K562 (cell line): ENCODE measurements around the gene LYPD5. TPM values are rescaled to one million over a fixed set of nuclear protein-coding genes. Genes with fewer than 3 reads are reported as not detected.

Source experiments
- ATF7 ChIP-seq: fragments of 450-650 bp; IDR thresholded peaks from 2 replicates; pipeline ENCODE4 v1.7.1; 2014; ENCODE audit warnings: mild to moderate bottlenecking, moderate library complexity
- CREM ChIP-seq: IDR thresholded peaks from 2 replicates; pipeline ENCODE4 v1.6.1; 2014; ENCODE audit warnings: antibody characterized with exemption, low read depth
- EP400 ChIP-seq: fragments of 450-650 bp; IDR thresholded peaks from 2 replicates; pipeline ENCODE4 v1.6.1; 2017; ENCODE audit warnings: antibody characterized with exemption, mild to moderate bottlenecking, moderate library complexity
- HDAC8 ChIP-seq: fragments of 450-650 bp; IDR thresholded peaks from 2 replicates; pipeline ENCODE4 v1.6.1; 2016; ENCODE audit warnings: mild to moderate bottlenecking, missing genetic modification characterization, moderate library complexity, missing compliant biosample characterization
- SMAD1 ChIP-seq: fragments of 150-350 bp; IDR thresholded peaks from 2 replicates; pipeline ENCODE4 v1.6.1; 2014; ENCODE audit warnings: low read length, low read depth; ENCODE audit not compliant: partially characterized antibody
- SRSF9 ChIP-seq: fragments of 200-400 bp; formaldehyde crosslinking; IDR thresholded peaks from 2 replicates; pipeline ENCODE4 v1.6.1; 2017; ENCODE audit warnings: low read depth, low read length, borderline replicate concordance
- ZNF239 ChIP-seq: fragments of 250-450 bp; sonication (Bioruptor Pico); IDR thresholded peaks from 2 replicates; pipeline ENCODE4 v1.4.0; 2020; ENCODE audit warnings: mild to moderate bottlenecking
- ZNF408 ChIP-seq: fragments of 250-450 bp; sonication (Bioruptor Pico); IDR thresholded peaks from 2 replicates; pipeline ENCODE4 v1.4.0; 2020; ENCODE audit warnings: low read depth, mild to moderate bottlenecking, moderate library complexity
- polyA plus RNA-seq, 8 experiments: library from polyadenylated mRNA; depleted of rRNA in 4 of 8; stranded (reverse) in 5 of 8; unstranded in 3 of 8; fragments of >200 nt; fragmentation: Nextera tagmentation in 2 of 8; fragmentation: Illumina TruSeq in 1 of 8; extraction: Ambion mirVana in 2 of 8; extraction: Trizol in 1 of 8; gene quantifications; 2 replicates each; pipeline versions ENCODE4 v1.2.1 to v1.2.3, GENCODE V29; 2011 to 2014; ENCODE audit warnings: inconsistent platforms in 1 of 8, missing spikeins in 1 of 8
- total RNA-seq, 7 experiments: library from RNA; depleted of rRNA in 6 of 7; stranded (reverse); fragments of >200 nt in 6 of 7; fragmentation: Illumina TruSeq in 2 of 7; extraction: Trizol in 2 of 7; gene quantifications; 2 replicates each; pipeline versions ENCODE4 v1.2.1 to v1.2.3, GENCODE V29; 2011 to 2021; ENCODE audit warnings: low replicate concordance in 1 of 7
- TF ChIP-seq, protein P1 (sequence below): fragments of 200-600 bp; sonication (generic); IDR thresholded peaks from one replicate; pipeline ENCODE4 v1.6.1; 2012; ENCODE audit warnings: mild to moderate bottlenecking, low read depth, low read length, inconsistent platforms
- TF ChIP-seq, protein P2 (sequence below): IDR thresholded peaks from 2 replicates; pipeline ENCODE4 v1.6.1; 2011; ENCODE audit warnings: borderline replicate concordance, low read depth, mild to moderate bottlenecking, moderate library complexity, low read length; ENCODE audit not compliant: insufficient read depth, poor library complexity, severe bottlenecking
- TF ChIP-seq, protein P3 (sequence below): fragments of 150-350 bp; conservative IDR thresholded peaks from 2 replicates; pipeline ENCODE4 v1.6.1; 2014; ENCODE audit warnings: low read length

LYPD5 gene
- total and polyA plus RNA-seq, 9 of the 15 experiments (the other 6 are each of a cell fraction or from before 2014, with no cell fraction given): 0.03 to 0.22 (median 0.10) TPM; not detected in 3

DNA sequence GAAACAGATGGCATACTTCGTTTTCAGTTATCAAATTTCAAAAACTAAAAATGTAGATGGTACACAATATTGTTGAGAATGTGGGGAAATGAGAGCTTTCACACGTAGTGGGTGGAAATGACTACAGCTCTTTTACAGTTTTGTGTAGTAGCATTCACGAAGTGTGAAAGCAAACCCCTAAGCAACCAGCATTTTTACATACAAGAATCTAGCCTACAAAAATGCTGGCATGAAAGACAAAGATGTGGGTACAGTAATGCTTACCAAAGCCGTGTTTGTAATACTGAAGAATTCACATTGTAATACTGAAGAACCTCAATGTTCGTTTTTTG, 18.6 kb upstream of the LYPD5 start (continued):
- TF ChIP-seq, protein P1, sequence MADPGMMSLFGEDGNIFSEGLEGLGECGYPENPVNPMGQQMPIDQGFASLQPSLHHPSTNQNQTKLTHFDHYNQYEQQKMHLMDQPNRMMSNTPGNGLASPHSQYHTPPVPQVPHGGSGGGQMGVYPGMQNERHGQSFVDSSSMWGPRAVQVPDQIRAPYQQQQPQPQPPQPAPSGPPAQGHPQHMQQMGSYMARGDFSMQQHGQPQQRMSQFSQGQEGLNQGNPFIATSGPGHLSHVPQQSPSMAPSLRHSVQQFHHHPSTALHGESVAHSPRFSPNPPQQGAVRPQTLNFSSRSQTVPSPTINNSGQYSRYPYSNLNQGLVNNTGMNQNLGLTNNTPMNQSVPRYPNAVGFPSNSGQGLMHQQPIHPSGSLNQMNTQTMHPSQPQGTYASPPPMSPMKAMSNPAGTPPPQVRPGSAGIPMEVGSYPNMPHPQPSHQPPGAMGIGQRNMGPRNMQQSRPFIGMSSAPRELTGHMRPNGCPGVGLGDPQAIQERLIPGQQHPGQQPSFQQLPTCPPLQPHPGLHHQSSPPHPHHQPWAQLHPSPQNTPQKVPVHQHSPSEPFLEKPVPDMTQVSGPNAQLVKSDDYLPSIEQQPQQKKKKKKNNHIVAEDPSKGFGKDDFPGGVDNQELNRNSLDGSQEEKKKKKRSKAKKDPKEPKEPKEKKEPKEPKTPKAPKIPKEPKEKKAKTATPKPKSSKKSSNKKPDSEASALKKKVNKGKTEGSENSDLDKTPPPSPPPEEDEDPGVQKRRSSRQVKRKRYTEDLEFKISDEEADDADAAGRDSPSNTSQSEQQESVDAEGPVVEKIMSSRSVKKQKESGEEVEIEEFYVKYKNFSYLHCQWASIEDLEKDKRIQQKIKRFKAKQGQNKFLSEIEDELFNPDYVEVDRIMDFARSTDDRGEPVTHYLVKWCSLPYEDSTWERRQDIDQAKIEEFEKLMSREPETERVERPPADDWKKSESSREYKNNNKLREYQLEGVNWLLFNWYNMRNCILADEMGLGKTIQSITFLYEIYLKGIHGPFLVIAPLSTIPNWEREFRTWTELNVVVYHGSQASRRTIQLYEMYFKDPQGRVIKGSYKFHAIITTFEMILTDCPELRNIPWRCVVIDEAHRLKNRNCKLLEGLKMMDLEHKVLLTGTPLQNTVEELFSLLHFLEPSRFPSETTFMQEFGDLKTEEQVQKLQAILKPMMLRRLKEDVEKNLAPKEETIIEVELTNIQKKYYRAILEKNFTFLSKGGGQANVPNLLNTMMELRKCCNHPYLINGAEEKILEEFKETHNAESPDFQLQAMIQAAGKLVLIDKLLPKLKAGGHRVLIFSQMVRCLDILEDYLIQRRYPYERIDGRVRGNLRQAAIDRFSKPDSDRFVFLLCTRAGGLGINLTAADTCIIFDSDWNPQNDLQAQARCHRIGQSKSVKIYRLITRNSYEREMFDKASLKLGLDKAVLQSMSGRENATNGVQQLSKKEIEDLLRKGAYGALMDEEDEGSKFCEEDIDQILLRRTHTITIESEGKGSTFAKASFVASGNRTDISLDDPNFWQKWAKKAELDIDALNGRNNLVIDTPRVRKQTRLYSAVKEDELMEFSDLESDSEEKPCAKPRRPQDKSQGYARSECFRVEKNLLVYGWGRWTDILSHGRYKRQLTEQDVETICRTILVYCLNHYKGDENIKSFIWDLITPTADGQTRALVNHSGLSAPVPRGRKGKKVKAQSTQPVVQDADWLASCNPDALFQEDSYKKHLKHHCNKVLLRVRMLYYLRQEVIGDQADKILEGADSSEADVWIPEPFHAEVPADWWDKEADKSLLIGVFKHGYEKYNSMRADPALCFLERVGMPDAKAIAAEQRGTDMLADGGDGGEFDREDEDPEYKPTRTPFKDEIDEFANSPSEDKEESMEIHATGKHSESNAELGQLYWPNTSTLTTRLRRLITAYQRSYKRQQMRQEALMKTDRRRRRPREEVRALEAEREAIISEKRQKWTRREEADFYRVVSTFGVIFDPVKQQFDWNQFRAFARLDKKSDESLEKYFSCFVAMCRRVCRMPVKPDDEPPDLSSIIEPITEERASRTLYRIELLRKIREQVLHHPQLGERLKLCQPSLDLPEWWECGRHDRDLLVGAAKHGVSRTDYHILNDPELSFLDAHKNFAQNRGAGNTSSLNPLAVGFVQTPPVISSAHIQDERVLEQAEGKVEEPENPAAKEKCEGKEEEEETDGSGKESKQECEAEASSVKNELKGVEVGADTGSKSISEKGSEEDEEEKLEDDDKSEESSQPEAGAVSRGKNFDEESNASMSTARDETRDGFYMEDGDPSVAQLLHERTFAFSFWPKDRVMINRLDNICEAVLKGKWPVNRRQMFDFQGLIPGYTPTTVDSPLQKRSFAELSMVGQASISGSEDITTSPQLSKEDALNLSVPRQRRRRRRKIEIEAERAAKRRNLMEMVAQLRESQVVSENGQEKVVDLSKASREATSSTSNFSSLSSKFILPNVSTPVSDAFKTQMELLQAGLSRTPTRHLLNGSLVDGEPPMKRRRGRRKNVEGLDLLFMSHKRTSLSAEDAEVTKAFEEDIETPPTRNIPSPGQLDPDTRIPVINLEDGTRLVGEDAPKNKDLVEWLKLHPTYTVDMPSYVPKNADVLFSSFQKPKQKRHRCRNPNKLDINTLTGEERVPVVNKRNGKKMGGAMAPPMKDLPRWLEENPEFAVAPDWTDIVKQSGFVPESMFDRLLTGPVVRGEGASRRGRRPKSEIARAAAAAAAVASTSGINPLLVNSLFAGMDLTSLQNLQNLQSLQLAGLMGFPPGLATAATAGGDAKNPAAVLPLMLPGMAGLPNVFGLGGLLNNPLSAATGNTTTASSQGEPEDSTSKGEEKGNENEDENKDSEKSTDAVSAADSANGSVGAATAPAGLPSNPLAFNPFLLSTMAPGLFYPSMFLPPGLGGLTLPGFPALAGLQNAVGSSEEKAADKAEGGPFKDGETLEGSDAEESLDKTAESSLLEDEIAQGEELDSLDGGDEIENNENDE: no peak
- no peak for TF ChIP-seq CREM
- TF ChIP-seq, protein P2, sequence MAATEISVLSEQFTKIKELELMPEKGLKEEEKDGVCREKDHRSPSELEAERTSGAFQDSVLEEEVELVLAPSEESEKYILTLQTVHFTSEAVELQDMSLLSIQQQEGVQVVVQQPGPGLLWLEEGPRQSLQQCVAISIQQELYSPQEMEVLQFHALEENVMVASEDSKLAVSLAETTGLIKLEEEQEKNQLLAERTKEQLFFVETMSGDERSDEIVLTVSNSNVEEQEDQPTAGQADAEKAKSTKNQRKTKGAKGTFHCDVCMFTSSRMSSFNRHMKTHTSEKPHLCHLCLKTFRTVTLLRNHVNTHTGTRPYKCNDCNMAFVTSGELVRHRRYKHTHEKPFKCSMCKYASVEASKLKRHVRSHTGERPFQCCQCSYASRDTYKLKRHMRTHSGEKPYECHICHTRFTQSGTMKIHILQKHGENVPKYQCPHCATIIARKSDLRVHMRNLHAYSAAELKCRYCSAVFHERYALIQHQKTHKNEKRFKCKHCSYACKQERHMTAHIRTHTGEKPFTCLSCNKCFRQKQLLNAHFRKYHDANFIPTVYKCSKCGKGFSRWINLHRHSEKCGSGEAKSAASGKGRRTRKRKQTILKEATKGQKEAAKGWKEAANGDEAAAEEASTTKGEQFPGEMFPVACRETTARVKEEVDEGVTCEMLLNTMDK: no peak
- TF ChIP-seq, protein P3, sequence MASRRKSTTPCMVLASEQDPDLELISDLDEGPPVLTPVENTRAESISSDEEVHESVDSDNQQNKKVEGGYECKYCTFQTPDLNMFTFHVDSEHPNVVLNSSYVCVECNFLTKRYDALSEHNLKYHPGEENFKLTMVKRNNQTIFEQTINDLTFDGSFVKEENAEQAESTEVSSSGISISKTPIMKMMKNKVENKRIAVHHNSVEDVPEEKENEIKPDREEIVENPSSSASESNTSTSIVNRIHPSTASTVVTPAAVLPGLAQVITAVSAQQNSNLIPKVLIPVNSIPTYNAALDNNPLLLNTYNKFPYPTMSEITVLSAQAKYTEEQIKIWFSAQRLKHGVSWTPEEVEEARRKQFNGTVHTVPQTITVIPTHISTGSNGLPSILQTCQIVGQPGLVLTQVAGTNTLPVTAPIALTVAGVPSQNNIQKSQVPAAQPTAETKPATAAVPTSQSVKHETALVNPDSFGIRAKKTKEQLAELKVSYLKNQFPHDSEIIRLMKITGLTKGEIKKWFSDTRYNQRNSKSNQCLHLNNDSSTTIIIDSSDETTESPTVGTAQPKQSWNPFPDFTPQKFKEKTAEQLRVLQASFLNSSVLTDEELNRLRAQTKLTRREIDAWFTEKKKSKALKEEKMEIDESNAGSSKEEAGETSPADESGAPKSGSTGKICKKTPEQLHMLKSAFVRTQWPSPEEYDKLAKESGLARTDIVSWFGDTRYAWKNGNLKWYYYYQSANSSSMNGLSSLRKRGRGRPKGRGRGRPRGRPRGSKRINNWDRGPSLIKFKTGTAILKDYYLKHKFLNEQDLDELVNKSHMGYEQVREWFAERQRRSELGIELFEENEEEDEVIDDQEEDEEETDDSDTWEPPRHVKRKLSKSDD: no peak
- TF ChIP-seq SRSF9: no peak
- TF ChIP-seq SMAD1: no peak
- TF ChIP-seq ZNF239 (CRISPR knock-in tag): no peak
- no peak for TF ChIP-seq ZNF408 (CRISPR knock-in tag)
- TF ChIP-seq EP400: no peak
- no peak for TF ChIP-seq ATF7
- TF ChIP-seq HDAC8 (tag): no peak
